OCI-LY7 (cell line): ENCODE measurements around the gene PLCL2.

Experiments
- CTCF ChIP-seq: fragments of 200-600 bp; sonication (generic); conservative IDR thresholded peaks from 2 replicates; pipeline ENCODE4 v1.5.1; 2014; ENCODE audit warnings: mild to moderate bottlenecking, antibody characterized with exemption, low read length, moderate library complexity, mixed read lengths
- EZH2phosphoT487 ChIP-seq: fragments of 200-600 bp; sonication (generic); IDR thresholded peaks from 2 replicates; pipeline ENCODE4 v1.6.1; 2018; ENCODE audit warnings: low read depth, borderline replicate concordance, mild to moderate bottlenecking, mixed run types, antibody characterized with exemption, low read length, moderate library complexity, mixed read lengths

DNA sequence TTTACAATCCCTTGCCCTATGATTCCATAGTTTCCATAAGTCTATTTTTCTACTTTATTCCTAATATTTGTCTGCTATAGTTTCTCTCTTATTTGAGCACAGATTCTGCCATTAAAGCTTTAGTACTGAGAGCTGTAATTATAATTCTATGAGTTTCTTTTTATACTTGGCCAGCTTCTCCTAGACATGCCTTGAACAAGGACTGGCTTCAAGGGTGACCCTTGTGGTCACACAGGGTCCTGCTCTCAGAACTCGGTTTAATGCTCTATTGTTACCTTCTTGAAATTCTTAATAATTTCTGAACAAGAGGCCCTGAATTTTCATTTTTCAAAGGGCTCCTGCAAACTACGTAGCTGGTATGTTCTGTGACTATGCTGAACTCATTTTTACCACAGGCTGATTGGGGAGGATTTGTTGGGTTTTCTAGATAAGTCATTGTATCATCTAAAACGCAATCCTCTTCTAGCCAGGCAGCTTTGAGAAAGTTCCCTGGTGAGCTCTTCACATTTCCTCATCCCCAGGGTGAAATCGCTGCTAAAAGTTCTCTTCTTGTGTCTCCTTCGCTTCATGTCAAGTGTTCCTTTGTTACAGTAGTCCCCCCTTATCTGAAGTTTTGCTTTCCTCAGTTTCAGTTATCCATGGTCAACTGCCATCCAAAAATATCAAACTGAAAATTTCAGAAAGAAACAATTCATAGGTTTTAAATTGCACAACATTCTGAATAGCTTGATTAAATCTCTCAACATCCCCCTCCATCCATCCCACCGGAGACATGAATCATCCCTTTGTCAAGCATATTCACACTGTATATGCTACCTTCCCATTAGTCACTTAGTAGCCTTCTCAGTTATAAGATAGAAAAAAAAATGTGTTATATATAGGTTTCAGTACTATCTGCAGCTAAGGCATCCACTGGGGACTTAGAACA, 12.6 kb upstream of the PLCL2 start:
- TF ChIP-seq CTCF (no peak), EZH2phosphoT487 (no peak)
